Measurements from ENCODE around the gene RTTN. TPM values are rescaled to one million over a fixed set of nuclear protein-coding genes. Genes with fewer than 3 reads are reported as not detected.

Gene RTTN
- total and polyA plus RNA-seq, 2 donors (not counting 3 experiments of a cell fraction or from before 2014, with no cell fraction given): 3.1 to 17.4 TPM

DNA sequence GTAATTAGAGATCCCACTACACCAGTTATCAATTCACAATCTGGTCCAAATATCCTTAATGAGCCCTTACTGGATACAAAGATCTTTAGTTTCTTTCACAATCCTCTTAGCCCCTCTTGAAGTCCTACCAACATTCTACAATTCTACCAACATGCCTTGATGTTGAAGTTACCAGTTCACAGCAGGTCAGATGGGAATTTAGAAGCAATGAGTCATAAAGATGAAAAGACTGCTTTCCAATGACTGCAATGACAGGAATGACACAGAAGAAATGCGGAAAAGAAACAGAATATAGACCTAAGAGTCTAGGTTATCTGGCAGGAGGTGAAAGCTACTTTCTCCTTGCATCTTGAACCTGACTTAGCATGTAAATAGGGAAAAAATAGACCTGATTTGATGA is 24.5 kb downstream of the RTTN start:
- dilution Hi-C loops (cut with MboI; ENCODE audit: extremely low pct_ligation_motif_present, low sequenced_read_pairs) (no loop called here), intact Hi-C loops (cut with micrococcal nuclease) (no loop called here)
- H3K9me3 ChIP-seq (replicated peaks; ENCODE audit: control insufficient read depth, insufficient read depth, low read length): no peaks in the 10 kb centered on the region
- H3K36me3 ChIP-seq (ENCODE audit: control insufficient read depth in 2 of 2, extremely low read depth in 1 of 2, insufficient read depth in 2 of 2, low read length in 2 of 2): peaks cover 0 to 2% of the 10 kb centered on the region in 2 experiments
- no peaks in the 10 kb centered on the region for H3K9me1 ChIP-seq (replicated peaks; ENCODE audit: control insufficient read depth, extremely low read depth, insufficient read depth, low read length)
- no peak overlapping the region for H3K4me3 ChIP-seq (replicated peaks in 1 of 3; ENCODE audit: insufficient read depth in 1 of 3, low read depth in 1 of 3, low read length in 3 of 3)
- H3K9ac ChIP-seq (replicated peaks; ENCODE audit: extremely low read depth, insufficient read depth, low read length): no peak overlapping the region
- no TSS peak for BruUV-seq (replicated peaks)
- FAIRE-seq (peak; percentile 47), DNase-seq (ENCODE audit: low read depth, low spot score) (peak; percentile 35)
- no peaks in the 10 kb centered on the region for H4K20me1 ChIP-seq (replicated peaks; ENCODE audit: control insufficient read depth, extremely low read depth, insufficient read depth, low read length)
- no peaks in the 10 kb centered on the region for H3K27me3 ChIP-seq (ENCODE audit: control insufficient read depth in 2 of 2, insufficient read depth in 2 of 2, low read length in 2 of 2)
- ChIA-PET POLR2A (no interaction called here), CTCF (interaction anchor here (1.0 to 1.5 kb wide), 2 partner anchors 15 to 253 kb away, joined by 4 to 7 read pairs; no protein-coding TSS in a partner anchor)
- no peak overlapping the region for H3K27ac ChIP-seq (ENCODE audit: insufficient read depth, low read depth, low read length)
- TF ChIP-seq JUN (IDR thresholded peaks at IDR 0.05; ENCODE audit: borderline replicate concordance, insufficient read depth, insufficient read length, low read depth) (peak; percentile 33), FOS (IDR thresholded peaks at IDR 0.05; ENCODE audit: borderline replicate concordance, insufficient read depth, low read length) (peak; percentile 11), EZH2 (IDR thresholded peaks at IDR 0.05; ENCODE audit: borderline replicate concordance, low read depth, low read length, severe bottlenecking) (no peak), POLR2AphosphoS5 (IDR thresholded peaks at IDR 0.05; ENCODE audit: insufficient read depth, low read depth, low read length) (peak; percentile 20), GATA2 (IDR thresholded peaks at IDR 0.05; ENCODE audit: insufficient read depth, insufficient read length, low read depth, low read length) (no peak), POLR2A (IDR thresholded peaks at IDR 0.05; ENCODE audit: low read depth, low read length) (no peak), MYC (IDR thresholded peaks at IDR 0.05; ENCODE audit: low read depth, low read length) (no peak)
- TF ChIP-seq, protein P1, sequence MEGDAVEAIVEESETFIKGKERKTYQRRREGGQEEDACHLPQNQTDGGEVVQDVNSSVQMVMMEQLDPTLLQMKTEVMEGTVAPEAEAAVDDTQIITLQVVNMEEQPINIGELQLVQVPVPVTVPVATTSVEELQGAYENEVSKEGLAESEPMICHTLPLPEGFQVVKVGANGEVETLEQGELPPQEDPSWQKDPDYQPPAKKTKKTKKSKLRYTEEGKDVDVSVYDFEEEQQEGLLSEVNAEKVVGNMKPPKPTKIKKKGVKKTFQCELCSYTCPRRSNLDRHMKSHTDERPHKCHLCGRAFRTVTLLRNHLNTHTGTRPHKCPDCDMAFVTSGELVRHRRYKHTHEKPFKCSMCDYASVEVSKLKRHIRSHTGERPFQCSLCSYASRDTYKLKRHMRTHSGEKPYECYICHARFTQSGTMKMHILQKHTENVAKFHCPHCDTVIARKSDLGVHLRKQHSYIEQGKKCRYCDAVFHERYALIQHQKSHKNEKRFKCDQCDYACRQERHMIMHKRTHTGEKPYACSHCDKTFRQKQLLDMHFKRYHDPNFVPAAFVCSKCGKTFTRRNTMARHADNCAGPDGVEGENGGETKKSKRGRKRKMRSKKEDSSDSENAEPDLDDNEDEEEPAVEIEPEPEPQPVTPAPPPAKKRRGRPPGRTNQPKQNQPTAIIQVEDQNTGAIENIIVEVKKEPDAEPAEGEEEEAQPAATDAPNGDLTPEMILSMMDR (IDR thresholded peaks at IDR 0.05; ENCODE audit: extremely low read depth in 1 of 2, insufficient read depth in 1 of 2, low read depth in 1 of 2, low read length in 2 of 2): no peak
- TF ChIP-seq, protein P2, sequence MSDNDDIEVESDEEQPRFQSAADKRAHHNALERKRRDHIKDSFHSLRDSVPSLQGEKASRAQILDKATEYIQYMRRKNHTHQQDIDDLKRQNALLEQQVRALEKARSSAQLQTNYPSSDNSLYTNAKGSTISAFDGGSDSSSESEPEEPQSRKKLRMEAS (IDR thresholded peaks at IDR 0.05; ENCODE audit: insufficient read depth, insufficient read length): no peak
- H3K4me2 ChIP-seq (ENCODE audit: insufficient read depth, low read length): peak overlapping the region; percentile 31
- H3K79me2 ChIP-seq (ENCODE audit: control insufficient read depth, insufficient read depth, low read length): peaks cover 3% of the 10 kb centered on the region
- H2AFZ ChIP-seq (ENCODE audit: low read depth, low read length): no peak overlapping the region
- H3K4me1 ChIP-seq (ENCODE audit: control insufficient read depth, extremely low read depth, insufficient read depth, low read length): peaks cover 19% of the 10 kb centered on the region
